H1 (cell line): ENCODE measurements around the gene SERPINA12. TPM values are rescaled to one million over a fixed set of nuclear protein-coding genes. Genes with fewer than 3 reads are reported as not detected.
A peak's percentile ranks its signal among the peaks of the same experiment; 100 is the strongest.

Experiments
- CREB1 ChIP-seq: IDR thresholded peaks from 2 replicates; pipeline ENCODE4 v1.6.1; 2012; ENCODE audit warnings: inconsistent platforms
- HDAC2 ChIP-seq, 2 experiments: fragments of 300-600 bp in 1 of 2; sonication (generic) in 1 of 2; IDR thresholded peaks; 2 replicates each; pipeline ENCODE4 v1.6.1; 2011 to 2012; ENCODE audit warnings: low read depth in 2 of 2, low read length in 2 of 2, mild to moderate bottlenecking in 2 of 2, moderate library complexity in 2 of 2, borderline replicate concordance in 1 of 2, inconsistent platforms in 1 of 2
- JUND ChIP-seq: IDR thresholded peaks from 2 replicates; pipeline ENCODE4 v1.6.1; 2011; ENCODE audit warnings: mild to moderate bottlenecking, improper control_type of control experiment, low read length
- SAP30 ChIP-seq: fragments of 300-600 bp; sonication (generic); IDR thresholded peaks from 2 replicates; pipeline ENCODE4 v1.7.1; 2012; ENCODE audit warnings: low read length, moderate library complexity, mild to moderate bottlenecking, inconsistent platforms; ENCODE audit not compliant: insufficient read depth, insufficient replicate concordance
- SIN3A ChIP-seq, 2 experiments: IDR thresholded peaks in 1 of 2; conservative IDR thresholded peaks in 1 of 2; 2 replicates each; pipeline ENCODE4 v1.6.1; 2011 to 2012; ENCODE audit warnings: low read length in 2 of 2, improper control_type of control experiment in 1 of 2, low read depth in 1 of 2, mild to moderate bottlenecking in 1 of 2
- SP1 ChIP-seq: IDR thresholded peaks from 2 replicates; pipeline ENCODE4 v1.6.1; 2011; ENCODE audit warnings: low read depth, low read length
- polyA plus RNA-seq, 7 experiments: library from polyadenylated mRNA; depleted of rRNA in 3 of 7; stranded (reverse) in 5 of 7; unstranded in 2 of 7; fragments of >200 nt in 5 of 7; fragments of 200-250 nt in 2 of 7; gene quantifications; 1 replicate in 5 of 7; 2 replicates in 1 of 7; 4 replicates in 1 of 7; pipeline versions ENCODE4 v1.2.1 to v1.2.3, GENCODE V29; 2011 to 2013; ENCODE audit warnings: missing spikeins in 2 of 7, mixed read lengths in 2 of 7
- total RNA-seq: library from RNA; stranded (reverse); fragmentation: NEBNext Ultra II Directional; extraction: Animal tissue kit (Norgen Biotek cat#: 25700); gene quantifications from 2 replicates; pipeline ENCODE4 v1.2.1, GENCODE V29; 2021

Gene SERPINA12
- total and polyA plus RNA-seq, 2 of the 8 experiments (the other 6 are each of a cell fraction or from before 2014, with no cell fraction given): not detected

GRCh38 chr14:94451091-94451771 is 58.0 kb downstream of the SERPINA12 start (continued):
- no peak for TF ChIP-seq SIN3A (conservative IDR thresholded peaks at IDR 0.05 in 1 of 2, IDR thresholded peaks at IDR 0.05 in 1 of 2; ENCODE audit: low read depth in 1 of 2, low read length in 2 of 2)
- TF ChIP-seq SP1: no peak
- 0 out of 2 replicates have a peak, but pooled peaks have one; percentile 18 for TF ChIP-seq CREB1
- TF ChIP-seq JUND: 0 out of 2 replicates have a peak, but pooled peaks have one; percentile 7
- no peak for TF ChIP-seq SAP30
- TF ChIP-seq HDAC2 (IDR thresholded peaks at IDR 0.05; ENCODE audit: borderline replicate concordance in 1 of 2, low read depth in 2 of 2, low read length in 2 of 2): peak in 1 of 2 experiments; percentile 71; a peak in 1 of 4 replicates
